ENCODE results near the gene PTPRM.

The PTPRM gene

GRCh38 chr18:7577706-7578105 lies 10.6 kb downstream of the PTPRM start:
- Mint-ChIP-seq H3K4me3 (no peak overlapping the region), H3K27me3 (peaks cover 5 to 6% of the 10 kb centered on the region in 2 donors), H3K4me1 (peaks cover 0 to 4% of the 10 kb centered on the region in 2 donors), H3K9me3 (peaks cover 0 to 2% of the 10 kb centered on the region in 2 donors), H3K27ac (peak overlapping the region; percentile 14), H3K36me3 (no peaks in the 10 kb centered on the region)
- DNase-seq: no peak
- no peak for ATAC-seq (replicated peaks)

GRCh38 chr18:7579176-7579917 lies 12.2 kb downstream of the PTPRM start:
- Mint-ChIP-seq H3K4me1 (no peaks in the 10 kb centered on the region), H3K4me3 (no peak overlapping the region), H3K27me3 (peaks cover 0 to 5% of the 10 kb centered on the region in 2 donors), H3K27ac (no peak overlapping the region), H3K36me3 (no peaks in the 10 kb centered on the region), H3K9me3 (peaks cover 0 to 2% of the 10 kb centered on the region in 2 donors)
- no peak for DNase-seq
- no peak for ATAC-seq (replicated peaks)

- no peaks in the 10 kb centered on the region for H3K36me3 Mint-ChIP-seq
- H3K9me3 Mint-ChIP-seq: peaks cover 0 to 2% of the 10 kb centered on the region in 2 donors
- ATAC-seq (replicated peaks) (no peak), DNase-seq (no peak)
- H3K4me3 Mint-ChIP-seq: no peak overlapping the region
- peaks cover 0 to 5% of the 10 kb centered on the region in 2 donors for H3K27me3 Mint-ChIP-seq
- H3K27ac Mint-ChIP-seq: no peak overlapping the region
- H3K4me1 Mint-ChIP-seq: no peaks in the 10 kb centered on the region
Measured at GRCh38 chr18:7579918-7580542, 12.9 kb downstream of the PTPRM start.

GRCh38 chr18:7584646-7585275 lies 17.6 kb downstream of the PTPRM start:
- no peak overlapping the region for H3K27ac Mint-ChIP-seq
- no peaks in the 10 kb centered on the region for H3K27me3 Mint-ChIP-seq
- peaks cover 0 to 2% of the 10 kb centered on the region in 2 donors for H3K9me3 Mint-ChIP-seq
- DNase-seq (no peak), ATAC-seq (replicated peaks) (no peak)
- no peaks in the 10 kb centered on the region for H3K36me3 Mint-ChIP-seq
- no peak overlapping the region for H3K4me3 Mint-ChIP-seq
- H3K4me1 Mint-ChIP-seq: no peaks in the 10 kb centered on the region

DNA sequence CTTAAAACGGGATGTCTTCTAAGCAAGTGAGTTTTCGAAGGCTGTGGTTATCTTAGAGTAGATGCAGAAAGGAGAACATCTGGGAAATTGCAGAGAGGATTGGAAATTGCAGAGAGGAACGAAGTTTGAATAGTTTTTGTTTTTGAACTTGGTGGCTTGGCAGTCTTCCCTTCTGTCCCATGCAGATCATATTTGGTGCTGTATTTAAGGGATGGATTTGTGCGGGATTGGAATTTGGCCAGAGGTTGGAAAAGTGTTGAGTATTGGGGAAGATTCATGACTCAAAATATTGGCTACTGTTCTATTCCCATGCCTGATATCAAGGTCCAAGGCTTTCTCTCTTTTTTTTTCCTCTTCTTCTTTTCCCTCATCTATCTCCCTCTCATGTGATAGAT lies 18.2 kb downstream of the PTPRM start:
- Mint-ChIP-seq H3K27ac (no peak overlapping the region), H3K9me3 (peaks cover 0 to 2% of the 10 kb centered on the region in 2 donors), H3K4me1 (no peaks in the 10 kb centered on the region), H3K36me3 (no peaks in the 10 kb centered on the region), H3K27me3 (no peaks in the 10 kb centered on the region), H3K4me3 (no peak overlapping the region)
- no peak for DNase-seq
- no peak for ATAC-seq (replicated peaks)

DNA sequence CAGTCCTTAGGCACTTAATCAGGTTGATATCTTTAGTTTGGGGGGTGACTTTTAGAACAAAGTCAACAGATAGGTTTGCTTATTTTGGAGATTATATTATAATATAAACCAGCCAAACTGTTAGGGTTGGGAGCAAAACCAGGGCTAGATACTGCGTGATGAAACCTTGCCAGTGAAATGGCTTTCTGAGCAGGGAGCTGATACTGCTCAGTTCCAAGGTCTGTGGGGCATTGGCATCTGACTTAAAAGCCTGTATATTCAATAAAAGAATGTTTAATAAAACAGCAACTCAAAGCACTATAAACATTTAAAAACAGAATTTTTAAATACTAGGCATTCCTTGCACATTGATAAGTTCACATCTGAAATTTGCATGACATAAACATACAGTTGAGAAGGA lies 19.3 kb downstream of the PTPRM start:
- H3K27me3 Mint-ChIP-seq: no peaks in the 10 kb centered on the region
- H3K36me3 Mint-ChIP-seq: no peaks in the 10 kb centered on the region
- ATAC-seq (replicated peaks): no peak
- no peaks in the 10 kb centered on the region for H3K4me1 Mint-ChIP-seq
- no peak for DNase-seq
- H3K27ac Mint-ChIP-seq: no peak overlapping the region
- H3K9me3 Mint-ChIP-seq: peaks cover 0 to 2% of the 10 kb centered on the region in 2 donors
- H3K4me3 Mint-ChIP-seq: no peak overlapping the region

GRCh38 chr18:7590826-7591560 lies 23.9 kb downstream of the PTPRM start:
- Mint-ChIP-seq H3K36me3 (no peaks in the 10 kb centered on the region), H3K4me1 (no peaks in the 10 kb centered on the region), H3K9me3 (no peaks in the 10 kb centered on the region), H3K27ac (no peak overlapping the region), H3K27me3 (no peaks in the 10 kb centered on the region), H3K4me3 (no peak overlapping the region)
- DNase-seq: no peak
- ATAC-seq (replicated peaks): no peak

DNA sequence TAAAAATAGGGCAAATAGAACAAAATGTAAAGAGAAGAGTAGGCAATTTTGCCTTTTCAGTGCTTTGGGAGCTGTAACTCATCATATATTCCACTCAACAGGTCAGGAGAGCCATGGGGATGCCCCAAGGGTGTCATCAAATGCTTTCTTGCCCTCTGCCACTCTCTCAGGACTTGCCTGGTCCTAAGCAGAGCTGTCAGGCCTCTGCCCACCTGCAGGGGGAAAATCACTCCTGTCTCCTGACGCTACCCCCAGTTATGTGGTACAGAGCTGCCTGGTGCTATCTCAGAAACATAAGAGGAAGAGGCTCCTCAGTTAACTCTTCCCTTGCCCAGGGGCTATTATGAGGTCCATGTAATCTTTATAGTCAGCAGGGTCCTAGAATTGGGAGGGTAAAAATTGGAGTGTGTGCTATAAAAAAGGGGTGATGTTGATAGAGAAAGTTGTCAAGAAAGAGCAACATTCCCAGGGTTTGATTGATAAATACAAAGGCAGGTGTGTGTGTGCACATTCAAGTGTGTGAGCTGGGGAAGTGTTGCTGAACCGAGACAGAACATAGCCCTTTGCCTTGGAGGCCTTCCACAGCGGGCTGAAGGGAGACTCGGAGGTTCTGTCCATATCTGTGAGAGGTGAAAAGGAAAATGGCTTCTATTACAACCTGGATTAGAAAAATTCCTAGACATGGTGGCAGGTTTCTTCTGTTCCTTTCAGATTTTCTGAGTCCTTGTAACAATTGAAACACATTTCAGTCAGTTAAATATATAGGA lies 25.4 kb downstream of the PTPRM start:
- Mint-ChIP-seq H3K36me3 (no peaks in the 10 kb centered on the region), H3K4me3 (no peak overlapping the region), H3K27ac (no peak overlapping the region), H3K27me3 (no peaks in the 10 kb centered on the region), H3K4me1 (no peaks in the 10 kb centered on the region), H3K9me3 (no peaks in the 10 kb centered on the region)
- DNase-seq (no peak), ATAC-seq (replicated peaks) (peak in 1 of 2 donors; percentile 61)

DNA sequence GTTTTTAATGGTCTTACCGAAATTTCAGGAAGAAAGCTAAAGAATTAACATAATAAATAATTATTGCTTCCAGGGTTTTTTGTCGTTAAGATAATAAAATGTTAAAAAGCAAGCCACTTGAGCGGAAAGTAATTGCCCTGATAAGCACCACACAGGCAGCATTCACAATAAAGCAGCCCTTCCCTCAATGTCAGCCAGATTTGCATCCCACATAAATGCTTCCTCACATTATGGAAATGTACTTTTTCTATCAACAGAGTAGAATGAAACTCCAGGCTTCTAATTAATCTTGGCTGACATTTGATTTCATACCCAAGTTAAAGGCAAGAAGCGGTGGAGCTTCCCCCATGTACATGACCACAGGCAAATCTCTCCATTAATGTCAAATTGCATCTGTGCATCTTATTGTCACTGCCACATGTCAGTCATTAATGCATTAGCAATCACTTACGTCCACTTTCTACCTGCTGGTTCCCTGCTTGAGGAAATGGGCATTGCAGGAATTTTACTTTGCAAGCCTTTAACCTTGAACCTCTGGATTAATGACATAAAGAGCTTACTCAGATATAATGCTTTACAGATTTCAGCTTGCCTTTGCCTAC lies 26.2 kb downstream of the PTPRM start:
- H3K4me1 Mint-ChIP-seq: no peaks in the 10 kb centered on the region
- no peaks in the 10 kb centered on the region for H3K27me3 Mint-ChIP-seq
- no peaks in the 10 kb centered on the region for H3K9me3 Mint-ChIP-seq
- no peak for ATAC-seq (replicated peaks)
- H3K36me3 Mint-ChIP-seq: no peaks in the 10 kb centered on the region
- H3K4me3 Mint-ChIP-seq: no peak overlapping the region
- no peak overlapping the region for H3K27ac Mint-ChIP-seq
- no peak for DNase-seq

GRCh38 chr18:7596147-7596546 lies 29.0 kb downstream of the PTPRM start:
- Mint-ChIP-seq H3K36me3 (no peaks in the 10 kb centered on the region), H3K27ac (no peak overlapping the region), H3K9me3 (peaks cover 0 to 3% of the 10 kb centered on the region in 2 donors), H3K4me1 (no peaks in the 10 kb centered on the region), H3K27me3 (no peaks in the 10 kb centered on the region), H3K4me3 (no peak overlapping the region)
- DNase-seq (no peak), ATAC-seq (replicated peaks) (no peak)

DNA sequence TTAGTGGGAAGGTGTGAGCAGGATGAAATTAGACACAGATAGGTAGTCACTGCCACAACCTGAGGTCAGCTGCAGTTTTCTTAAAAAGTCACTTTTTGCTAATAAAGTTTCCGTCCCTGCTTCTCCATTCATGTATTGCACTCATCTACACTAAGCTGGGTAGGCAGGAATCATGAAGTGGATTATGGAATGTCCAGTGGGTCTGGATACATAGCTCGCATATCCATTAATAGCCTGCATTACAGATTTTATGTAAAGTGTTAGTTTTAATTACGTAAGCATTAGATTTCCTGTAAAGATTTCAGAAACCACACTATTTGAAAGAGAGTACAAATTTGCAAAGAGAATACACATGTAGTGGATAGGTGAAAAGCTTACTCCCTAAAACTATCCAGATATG lies 30.4 kb downstream of the PTPRM start:
- Mint-ChIP-seq H3K4me1 (no peaks in the 10 kb centered on the region), H3K27ac (no peak overlapping the region), H3K27me3 (no peaks in the 10 kb centered on the region), H3K36me3 (no peaks in the 10 kb centered on the region), H3K4me3 (no peak overlapping the region), H3K9me3 (peaks cover 0 to 3% of the 10 kb centered on the region in 2 donors)
- ATAC-seq (replicated peaks): no peak
- DNase-seq: no peak

DNA sequence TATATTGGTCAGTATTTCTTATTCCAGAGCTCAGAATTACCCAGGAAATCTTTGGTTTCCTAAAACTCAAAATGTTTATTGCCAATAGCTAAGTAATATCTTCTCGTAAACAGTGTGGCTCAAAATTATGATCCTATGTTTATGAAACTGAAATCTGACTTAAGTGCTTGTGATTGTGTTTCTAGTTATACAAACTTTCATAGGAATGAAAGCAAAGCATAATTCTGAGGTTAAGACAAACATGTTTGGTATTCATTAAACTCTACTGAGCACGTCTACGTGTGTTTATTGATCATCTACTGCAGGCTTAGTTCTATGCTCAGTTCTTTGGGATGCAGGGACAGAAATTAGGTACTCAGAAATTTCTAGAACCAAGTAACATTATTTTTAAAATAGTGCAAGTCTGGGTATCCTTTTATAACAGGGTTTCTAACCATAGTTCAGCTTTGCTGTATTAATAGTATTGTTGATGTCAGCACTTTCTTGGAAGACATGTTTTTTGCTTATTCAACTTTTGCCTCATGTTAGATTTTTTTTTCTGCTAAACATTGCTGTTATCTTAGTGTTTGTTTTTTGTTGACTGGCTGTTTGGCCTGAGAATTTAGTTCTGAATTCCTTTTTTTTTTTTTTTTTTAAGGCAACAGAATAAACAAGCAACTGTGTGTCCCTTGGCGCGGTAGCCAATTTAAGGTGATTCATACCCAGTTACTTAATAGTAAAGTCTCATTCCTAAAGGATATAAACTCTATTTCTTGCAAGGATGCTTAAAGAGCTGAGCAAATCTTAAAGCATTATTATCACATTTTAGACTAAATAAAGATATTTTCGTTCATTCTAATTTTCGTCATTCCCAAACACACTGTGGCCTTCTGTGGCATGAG lies 31.3 kb downstream of the PTPRM start:
- no peaks in the 10 kb centered on the region for H3K27me3 Mint-ChIP-seq
- peaks cover 0 to 3% of the 10 kb centered on the region in 2 donors for H3K9me3 Mint-ChIP-seq
- no peak overlapping the region for H3K4me3 Mint-ChIP-seq
- no peaks in the 10 kb centered on the region for H3K4me1 Mint-ChIP-seq
- no peak overlapping the region for H3K27ac Mint-ChIP-seq
- H3K36me3 Mint-ChIP-seq: no peaks in the 10 kb centered on the region
- ATAC-seq (replicated peaks) (no peak), DNase-seq (no peak)

DNA sequence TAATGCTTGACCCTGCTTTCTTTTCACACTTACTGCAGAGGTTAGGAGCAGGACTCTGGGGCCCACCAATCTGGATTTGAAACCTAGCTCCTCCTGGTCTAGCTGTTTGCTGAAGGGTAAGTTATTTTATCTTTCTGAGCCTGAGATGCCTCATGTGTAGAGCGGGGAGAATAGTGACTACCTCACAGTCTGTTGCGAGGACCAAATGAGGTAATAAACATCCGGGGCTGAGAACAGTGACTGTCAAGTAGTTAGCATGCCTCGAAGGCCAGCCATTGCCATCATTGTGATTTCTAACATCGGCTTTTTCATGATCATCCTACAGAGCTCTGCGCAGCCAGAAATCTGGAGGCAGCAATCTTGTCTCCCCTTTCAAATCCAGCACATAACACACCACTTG lies 32.9 kb downstream of the PTPRM start:
- Mint-ChIP-seq H3K4me3 (no peak overlapping the region), H3K9me3 (peaks cover 0 to 3% of the 10 kb centered on the region in 2 donors), H3K4me1 (no peaks in the 10 kb centered on the region), H3K27me3 (no peaks in the 10 kb centered on the region), H3K36me3 (no peaks in the 10 kb centered on the region), H3K27ac (no peak overlapping the region)
- ATAC-seq (replicated peaks) (no peak), DNase-seq (no peak)
